A549 (cell line): Measurements from ENCODE around the gene PHC1.

Experiments
- CHD4 ChIP-seq: fragments of 200-600 bp; sonication (generic); IDR thresholded peaks from 2 replicates; pipeline ENCODE4 v1.6.1; 2016; ENCODE audit warnings: antibody characterized with exemption, mild to moderate bottlenecking, borderline replicate concordance
- MYC ChIP-seq: IDR thresholded peaks from 2 replicates; pipeline ENCODE4 v1.6.1; 2012; ENCODE audit warnings: mild to moderate bottlenecking, inconsistent platforms, low read length, improper control_type of control experiment, borderline replicate concordance
- POLR2A ChIP-seq: IDR thresholded peaks from 2 replicates; pipeline ENCODE4 v1.6.1; 2012; ENCODE audit warnings: mild to moderate bottlenecking, low read length
- RFX5 ChIP-seq: fragments of 450-650 bp; IDR thresholded peaks from 2 replicates; pipeline ENCODE4 v1.7.1; 2014; ENCODE audit warnings: antibody characterized with exemption, mild to moderate bottlenecking, moderate library complexity
- TF ChIP-seq, protein P1 (sequence below): fragments of >200 bp; sonication (Bioruptor Twin); formaldehyde crosslinking; IDR thresholded peaks from 3 replicates; pipeline ENCODE4 v1.5.1; 2016

- TF ChIP-seq, protein P1, sequence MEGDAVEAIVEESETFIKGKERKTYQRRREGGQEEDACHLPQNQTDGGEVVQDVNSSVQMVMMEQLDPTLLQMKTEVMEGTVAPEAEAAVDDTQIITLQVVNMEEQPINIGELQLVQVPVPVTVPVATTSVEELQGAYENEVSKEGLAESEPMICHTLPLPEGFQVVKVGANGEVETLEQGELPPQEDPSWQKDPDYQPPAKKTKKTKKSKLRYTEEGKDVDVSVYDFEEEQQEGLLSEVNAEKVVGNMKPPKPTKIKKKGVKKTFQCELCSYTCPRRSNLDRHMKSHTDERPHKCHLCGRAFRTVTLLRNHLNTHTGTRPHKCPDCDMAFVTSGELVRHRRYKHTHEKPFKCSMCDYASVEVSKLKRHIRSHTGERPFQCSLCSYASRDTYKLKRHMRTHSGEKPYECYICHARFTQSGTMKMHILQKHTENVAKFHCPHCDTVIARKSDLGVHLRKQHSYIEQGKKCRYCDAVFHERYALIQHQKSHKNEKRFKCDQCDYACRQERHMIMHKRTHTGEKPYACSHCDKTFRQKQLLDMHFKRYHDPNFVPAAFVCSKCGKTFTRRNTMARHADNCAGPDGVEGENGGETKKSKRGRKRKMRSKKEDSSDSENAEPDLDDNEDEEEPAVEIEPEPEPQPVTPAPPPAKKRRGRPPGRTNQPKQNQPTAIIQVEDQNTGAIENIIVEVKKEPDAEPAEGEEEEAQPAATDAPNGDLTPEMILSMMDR: no peak; the same call in 2 of the 3 replicates
- no peak for TF ChIP-seq CHD4
- no peak for TF ChIP-seq POLR2A
- no peak for TF ChIP-seq RFX5
- TF ChIP-seq MYC: no peak
Observed at GRCh38 chr12:8950221-8950527, 35.9 kb downstream of the PHC1 start.
